PFSK-1 (cell line): ENCODE data around the gene SALL2.

Experiments
- FOXP2 ChIP-seq: optimal IDR thresholded peaks from 2 replicates; pipeline ENCODE3; 2011; ENCODE audit warnings: borderline replicate concordance, control low read depth, inconsistent platforms; ENCODE audit not compliant: insufficient read depth; ENCODE audit errors: extremely low read length, extremely low read depth
- POLR2AphosphoS5 ChIP-seq: IDR thresholded peaks from 2 replicates; pipeline ENCODE4 v1.6.1; 2012; ENCODE audit warnings: low read depth, mild to moderate bottlenecking, control low read depth, low read length, moderate library complexity
- SIN3A ChIP-seq: IDR thresholded peaks from 2 replicates; pipeline ENCODE4 v1.6.1; 2012; ENCODE audit warnings: mild to moderate bottlenecking, low read length, moderate library complexity, borderline replicate concordance; ENCODE audit not compliant: insufficient read depth
- TAF1 ChIP-seq: IDR thresholded peaks from 2 replicates; pipeline ENCODE4 v1.6.1; 2012; ENCODE audit warnings: low read length, control low read depth, borderline replicate concordance; ENCODE audit not compliant: insufficient read depth
- TF ChIP-seq, protein P1 (sequence below), 2 experiments: IDR thresholded peaks; 2 replicates each; pipeline versions ENCODE4 v1.6.1 to v1.8.0; 2011 to 2012; ENCODE audit warnings: low read depth in 2 of 2, low read length in 2 of 2, control low read depth in 1 of 2, inconsistent platforms in 1 of 2, mild to moderate bottlenecking in 1 of 2, moderate library complexity in 1 of 2; ENCODE audit not compliant: insufficient read depth in 1 of 2

DNA sequence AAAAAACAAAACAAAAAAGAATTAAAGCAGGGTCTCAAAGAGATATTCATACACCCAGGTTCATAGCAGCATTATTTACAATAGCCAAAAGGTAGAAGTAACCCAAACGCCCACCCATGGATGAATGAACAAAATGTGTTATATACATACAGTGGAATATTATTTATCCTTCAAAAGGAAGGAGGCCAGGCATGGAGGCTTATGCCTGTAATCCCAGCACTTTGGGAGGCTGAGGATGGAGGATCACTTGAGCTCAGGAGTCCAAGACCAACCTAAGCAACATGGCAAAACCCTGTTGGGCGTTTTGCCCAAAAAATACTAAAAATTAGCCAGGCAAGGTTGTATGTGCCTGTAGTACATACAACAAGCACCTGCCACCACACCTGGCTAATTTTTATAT lies 19.6 kb downstream of the SALL2 start:
- no peak for TF ChIP-seq SIN3A
- no peak for TF ChIP-seq POLR2AphosphoS5
- TF ChIP-seq, protein P1, sequence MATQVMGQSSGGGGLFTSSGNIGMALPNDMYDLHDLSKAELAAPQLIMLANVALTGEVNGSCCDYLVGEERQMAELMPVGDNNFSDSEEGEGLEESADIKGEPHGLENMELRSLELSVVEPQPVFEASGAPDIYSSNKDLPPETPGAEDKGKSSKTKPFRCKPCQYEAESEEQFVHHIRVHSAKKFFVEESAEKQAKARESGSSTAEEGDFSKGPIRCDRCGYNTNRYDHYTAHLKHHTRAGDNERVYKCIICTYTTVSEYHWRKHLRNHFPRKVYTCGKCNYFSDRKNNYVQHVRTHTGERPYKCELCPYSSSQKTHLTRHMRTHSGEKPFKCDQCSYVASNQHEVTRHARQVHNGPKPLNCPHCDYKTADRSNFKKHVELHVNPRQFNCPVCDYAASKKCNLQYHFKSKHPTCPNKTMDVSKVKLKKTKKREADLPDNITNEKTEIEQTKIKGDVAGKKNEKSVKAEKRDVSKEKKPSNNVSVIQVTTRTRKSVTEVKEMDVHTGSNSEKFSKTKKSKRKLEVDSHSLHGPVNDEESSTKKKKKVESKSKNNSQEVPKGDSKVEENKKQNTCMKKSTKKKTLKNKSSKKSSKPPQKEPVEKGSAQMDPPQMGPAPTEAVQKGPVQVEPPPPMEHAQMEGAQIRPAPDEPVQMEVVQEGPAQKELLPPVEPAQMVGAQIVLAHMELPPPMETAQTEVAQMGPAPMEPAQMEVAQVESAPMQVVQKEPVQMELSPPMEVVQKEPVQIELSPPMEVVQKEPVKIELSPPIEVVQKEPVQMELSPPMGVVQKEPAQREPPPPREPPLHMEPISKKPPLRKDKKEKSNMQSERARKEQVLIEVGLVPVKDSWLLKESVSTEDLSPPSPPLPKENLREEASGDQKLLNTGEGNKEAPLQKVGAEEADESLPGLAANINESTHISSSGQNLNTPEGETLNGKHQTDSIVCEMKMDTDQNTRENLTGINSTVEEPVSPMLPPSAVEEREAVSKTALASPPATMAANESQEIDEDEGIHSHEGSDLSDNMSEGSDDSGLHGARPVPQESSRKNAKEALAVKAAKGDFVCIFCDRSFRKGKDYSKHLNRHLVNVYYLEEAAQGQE (IDR thresholded peaks at IDR 0.05; ENCODE audit: insufficient read depth in 1 of 2, low read depth in 2 of 2, low read length in 2 of 2) = no peak
- no peak for TF ChIP-seq TAF1
- no peak for TF ChIP-seq FOXP2
